HG02678 (cell line): Measurements from ENCODE around the gene TSPOAP1.

ENCODE experiments used
- ATAC-seq: cut with Tn5 transposase; IDR thresholded peaks from one replicate; pipeline ENCODE4 v1.9.1; 2021; ENCODE audit warnings: mild to moderate bottlenecking, moderate library complexity; ENCODE audit not compliant: unreplicated experiment

The TSPOAP1 gene, protein sequence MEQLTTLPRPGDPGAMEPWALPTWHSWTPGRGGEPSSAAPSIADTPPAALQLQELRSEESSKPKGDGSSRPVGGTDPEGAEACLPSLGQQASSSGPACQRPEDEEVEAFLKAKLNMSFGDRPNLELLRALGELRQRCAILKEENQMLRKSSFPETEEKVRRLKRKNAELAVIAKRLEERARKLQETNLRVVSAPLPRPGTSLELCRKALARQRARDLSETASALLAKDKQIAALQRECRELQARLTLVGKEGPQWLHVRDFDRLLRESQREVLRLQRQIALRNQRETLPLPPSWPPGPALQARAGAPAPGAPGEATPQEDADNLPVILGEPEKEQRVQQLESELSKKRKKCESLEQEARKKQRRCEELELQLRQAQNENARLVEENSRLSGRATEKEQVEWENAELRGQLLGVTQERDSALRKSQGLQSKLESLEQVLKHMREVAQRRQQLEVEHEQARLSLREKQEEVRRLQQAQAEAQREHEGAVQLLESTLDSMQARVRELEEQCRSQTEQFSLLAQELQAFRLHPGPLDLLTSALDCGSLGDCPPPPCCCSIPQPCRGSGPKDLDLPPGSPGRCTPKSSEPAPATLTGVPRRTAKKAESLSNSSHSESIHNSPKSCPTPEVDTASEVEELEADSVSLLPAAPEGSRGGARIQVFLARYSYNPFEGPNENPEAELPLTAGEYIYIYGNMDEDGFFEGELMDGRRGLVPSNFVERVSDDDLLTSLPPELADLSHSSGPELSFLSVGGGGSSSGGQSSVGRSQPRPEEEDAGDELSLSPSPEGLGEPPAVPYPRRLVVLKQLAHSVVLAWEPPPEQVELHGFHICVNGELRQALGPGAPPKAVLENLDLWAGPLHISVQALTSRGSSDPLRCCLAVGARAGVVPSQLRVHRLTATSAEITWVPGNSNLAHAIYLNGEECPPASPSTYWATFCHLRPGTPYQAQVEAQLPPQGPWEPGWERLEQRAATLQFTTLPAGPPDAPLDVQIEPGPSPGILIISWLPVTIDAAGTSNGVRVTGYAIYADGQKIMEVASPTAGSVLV (N-terminal part only)

GRCh38 chr17:58328195-58329034 is at the start of gene TSPOAP1:
TSPOAP1 (minus strand) TSS chr17:58328795; CDS start chr17:58327920, 875 bp downstream.
- peak; percentile 20 for ATAC-seq

- ATAC-seq = no peak
Observed at GRCh38 chr17:58377661-58378060, 49.1 kb upstream of the TSPOAP1 start.

GRCh38 chr17:58377093-58377601 is 48.6 kb upstream of the TSPOAP1 start:
- no peak for ATAC-seq

GRCh38 chr17:58376472-58377000 is 47.9 kb upstream of the TSPOAP1 start:
- ATAC-seq = no peak

DNA sequence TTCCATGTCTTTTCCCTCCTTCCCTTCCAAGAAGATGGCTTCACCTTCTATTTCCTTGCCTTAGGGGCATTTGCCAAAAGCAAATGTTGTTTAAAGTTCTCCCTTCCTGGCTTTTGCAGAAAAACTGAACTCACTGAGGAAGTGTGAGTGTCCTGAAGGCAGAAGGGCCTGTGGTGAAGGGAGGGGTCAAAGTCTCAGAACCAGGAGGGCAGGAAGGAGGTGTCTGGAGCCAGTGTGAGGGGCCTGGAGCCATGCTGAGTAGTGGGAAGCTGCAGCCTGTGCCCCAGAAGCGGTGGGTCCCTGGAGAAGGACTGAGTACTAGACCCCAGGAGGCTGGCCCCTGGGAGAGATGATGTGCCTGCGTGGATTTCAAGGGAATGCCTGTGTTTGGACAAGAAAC is 47.2 kb upstream of the TSPOAP1 start:
- ATAC-seq = no peak

DNA sequence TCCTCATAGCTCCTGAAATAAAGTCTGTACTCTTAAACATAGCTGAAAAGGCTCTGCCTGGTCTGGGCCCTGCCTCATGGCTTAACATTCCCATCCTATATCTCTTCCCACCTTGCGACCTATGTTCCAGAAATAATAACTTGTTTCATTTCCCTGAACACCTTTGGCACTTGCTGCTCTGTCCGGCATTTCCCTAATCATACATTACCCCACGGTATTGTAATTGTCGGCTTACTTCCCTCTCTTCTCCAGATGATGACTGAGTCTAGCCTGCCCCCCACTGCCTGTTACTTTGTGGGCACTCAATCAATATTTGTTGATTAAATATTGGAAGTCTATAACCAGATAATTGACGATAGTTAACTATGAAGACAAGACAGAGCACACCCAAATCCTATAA is 46.7 kb upstream of the TSPOAP1 start:
- no peak for ATAC-seq

- ATAC-seq = no peak
Observed at GRCh38 chr17:58373923-58374322, 45.3 kb upstream of the TSPOAP1 start.

DNA sequence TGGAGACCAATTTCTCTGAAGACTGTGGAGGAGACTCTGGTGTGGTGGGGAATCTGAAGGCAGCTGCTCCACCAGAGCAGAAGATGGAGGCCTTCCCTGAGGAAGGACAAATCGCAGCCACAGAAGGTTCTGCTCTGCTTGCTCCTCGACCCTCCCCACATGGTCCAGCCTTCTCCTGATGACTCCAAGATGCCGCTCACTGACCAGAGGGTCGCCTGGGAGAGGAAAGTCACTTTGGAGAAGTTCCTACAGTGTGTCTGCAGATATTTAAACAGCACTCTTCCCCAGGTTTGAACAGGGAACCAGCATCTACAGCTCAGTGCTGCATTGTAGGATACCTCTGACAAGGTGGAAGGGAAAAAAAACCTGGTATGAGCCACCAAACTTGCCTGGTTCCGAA is 44.4 kb upstream of the TSPOAP1 start:
- no peak for ATAC-seq

DNA sequence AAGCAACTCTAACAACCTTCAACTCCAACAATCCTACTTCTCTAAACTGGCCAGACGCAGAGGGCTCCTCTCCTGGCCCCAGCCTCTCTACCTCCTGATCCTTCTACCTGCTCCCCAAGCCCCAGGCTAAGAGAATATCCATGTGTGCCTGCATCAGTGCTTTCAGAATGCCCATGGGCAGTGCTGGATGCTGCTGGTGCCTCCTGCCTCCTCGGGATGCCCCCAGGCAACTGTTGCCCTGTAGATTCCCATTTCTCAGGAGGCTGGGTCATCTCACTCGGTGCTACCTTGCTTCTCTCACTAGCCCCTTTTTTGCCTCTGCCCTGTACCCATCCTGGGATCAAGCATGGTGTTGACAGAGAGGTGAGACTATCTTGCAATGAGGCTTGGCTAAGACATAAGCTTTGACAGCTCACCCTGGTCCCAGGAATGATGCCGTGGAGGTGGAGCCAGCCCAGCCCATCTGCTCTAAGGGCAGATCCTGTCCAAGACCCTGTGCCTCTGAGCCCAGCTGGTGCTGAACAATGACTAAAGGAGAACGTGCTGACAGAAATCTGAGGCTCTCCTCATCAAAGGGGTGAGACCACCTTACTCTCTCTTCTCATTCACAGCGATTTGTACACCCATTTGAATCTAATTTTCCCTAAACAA is 42.8 kb upstream of the TSPOAP1 start:
- ATAC-seq = no peak

GRCh38 chr17:58370716-58371115 is 42.1 kb upstream of the TSPOAP1 start:
- ATAC-seq = no peak

DNA sequence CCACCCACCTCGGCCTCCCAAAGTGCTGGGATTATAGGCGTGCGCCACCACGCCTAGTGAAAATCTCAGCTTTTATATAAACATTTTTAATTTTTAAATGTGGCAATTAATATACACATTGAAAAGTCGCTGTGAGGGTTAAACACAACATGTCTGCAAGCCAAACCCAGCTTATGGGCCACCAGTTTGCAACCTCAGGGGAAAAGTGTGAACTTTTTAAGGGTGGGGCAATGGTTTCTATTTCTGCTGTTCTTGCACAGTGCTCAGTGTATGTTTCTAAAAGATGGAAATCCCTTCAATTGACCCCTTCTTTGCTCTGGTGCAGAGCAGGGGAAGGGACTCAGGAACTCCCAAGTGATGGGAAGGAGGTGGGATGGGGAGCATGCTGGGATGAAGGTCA is 41.7 kb upstream of the TSPOAP1 start:
- ATAC-seq = no peak

DNA sequence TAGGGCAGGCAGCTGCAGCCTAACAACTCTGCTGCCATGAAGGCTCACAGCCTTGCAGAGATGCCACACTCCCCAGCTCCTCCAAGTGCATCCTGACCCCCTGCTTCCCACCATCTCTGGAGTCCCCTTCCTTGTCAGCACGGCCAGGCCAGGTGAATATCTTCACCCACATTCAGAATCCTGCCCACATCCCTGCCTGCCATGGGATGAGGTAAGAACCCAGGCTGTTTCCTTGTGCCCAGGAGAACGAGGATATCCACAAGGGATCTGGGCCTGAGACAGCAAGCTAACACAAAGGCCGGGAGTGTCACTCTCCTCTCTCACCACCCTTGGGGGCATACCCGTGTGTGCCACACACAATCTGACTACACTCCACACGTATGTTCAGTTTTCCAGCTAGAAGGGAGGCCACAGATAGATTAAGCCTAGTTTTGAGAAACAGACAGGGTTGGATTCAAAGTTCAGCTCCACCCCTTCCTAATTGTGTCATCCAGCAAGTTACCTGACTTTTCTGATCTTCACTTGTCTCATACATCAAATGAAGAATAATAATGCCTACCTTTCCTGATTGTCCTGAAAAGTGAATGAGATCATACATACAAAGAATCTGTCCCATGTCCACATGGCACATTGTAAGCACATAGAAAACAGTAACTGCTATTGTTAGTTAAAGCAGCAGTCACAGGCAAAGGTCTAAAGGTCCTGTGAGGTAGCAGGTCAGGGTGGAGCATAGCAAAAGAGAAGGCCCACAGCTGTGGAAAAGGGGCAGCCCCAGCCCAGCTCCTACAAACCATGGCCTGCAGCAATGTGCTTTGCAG is 40.8 kb upstream of the TSPOAP1 start:
- no peak for ATAC-seq

GRCh38 chr17:58368860-58369213 is 40.2 kb upstream of the TSPOAP1 start:
- no peak for ATAC-seq

GRCh38 chr17:58367461-58367860 is 38.9 kb upstream of the TSPOAP1 start:
- no peak for ATAC-seq

GRCh38 chr17:58365980-58366595 is 37.5 kb upstream of the TSPOAP1 start:
- ATAC-seq = no peak

- no peak for ATAC-seq
Observed at GRCh38 chr17:58365185-58365979, 36.8 kb upstream of the TSPOAP1 start.

DNA sequence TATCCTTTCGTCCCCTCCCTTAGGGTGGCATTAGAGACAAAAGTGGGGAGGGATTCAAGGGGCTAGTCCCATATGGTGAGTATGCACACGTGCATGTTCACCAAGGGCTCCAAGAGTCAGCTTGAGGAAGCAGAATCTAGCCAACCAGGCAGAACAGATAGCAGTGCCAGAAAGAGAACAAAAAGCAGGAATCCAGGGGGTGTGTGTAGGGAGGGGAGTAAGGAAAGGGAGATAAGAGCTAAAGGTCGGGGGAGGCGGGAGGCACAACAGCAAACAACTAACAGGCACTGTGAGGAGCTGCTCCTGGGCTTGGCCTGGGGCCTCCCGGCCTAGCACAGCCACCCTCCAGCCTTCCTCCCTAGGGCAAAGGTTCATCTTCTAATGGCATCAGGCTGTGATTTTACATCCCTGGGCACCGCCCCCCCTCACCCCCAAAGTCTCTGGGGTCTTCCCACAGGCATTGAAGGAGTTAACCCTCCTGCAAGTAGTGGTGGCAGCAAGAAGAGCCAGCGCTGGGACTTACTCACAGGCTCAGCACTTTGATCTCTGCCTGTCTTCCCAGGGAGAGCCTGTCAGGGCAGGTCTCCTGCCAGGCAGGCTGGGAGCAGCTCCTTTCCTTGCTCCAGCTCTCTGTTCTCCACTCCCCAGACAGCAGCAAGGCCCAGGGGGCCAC is 35.8 kb upstream of the TSPOAP1 start:
- no peak for ATAC-seq
